IPS DF 6.9 (cell line): ENCODE data around the gene TNIK.

Source experiments
- DNase-seq: peaks from one replicate; pipeline ENCODE4 v3.0.0-alpha.2; 2013; ENCODE audit warnings: low read depth, low spot score
- H3K27ac ChIP-seq: one replicate; pipeline ENCODE4 v1.5.1; 2013; ENCODE audit warnings: low read length, control low read depth
- H3K27me3 ChIP-seq: 2 replicates; pipeline ENCODE4 v1.6.1; 2013; ENCODE audit warnings: mild to moderate bottlenecking, low read length; ENCODE audit not compliant: control insufficient read depth, insufficient read depth
- H3K36me3 ChIP-seq: 2 replicates; pipeline ENCODE4 v1.6.1; 2013; ENCODE audit warnings: low read length; ENCODE audit not compliant: control insufficient read depth, insufficient read depth
- H3K4me1 ChIP-seq: 2 replicates; pipeline ENCODE4 v1.6.1; 2013; ENCODE audit warnings: low read length; ENCODE audit not compliant: control insufficient read depth, insufficient read depth
- H3K4me3 ChIP-seq: 2 replicates; pipeline ENCODE4 v1.5.1; 2013; ENCODE audit warnings: mild to moderate bottlenecking, low read length
- H3K9me3 ChIP-seq: 2 replicates; pipeline ENCODE4 v1.6.1; 2013; ENCODE audit warnings: low read length, inconsistent platforms; ENCODE audit not compliant: control insufficient read depth, insufficient read depth
- WGBS: extraction: QIAGEN DNeasy Blood & Tissue Kit; methylation state at CpG from one replicate; pipeline ENCODE4 v1.1.7; 2013; ENCODE audit warnings: mixed read lengths, missing lambda C conversion rate; ENCODE audit not compliant: insufficient read length, insufficient coverage; 5-methylcytosine and 5-hydroxymethylcytosine counted together

The TNIK gene

DNA sequence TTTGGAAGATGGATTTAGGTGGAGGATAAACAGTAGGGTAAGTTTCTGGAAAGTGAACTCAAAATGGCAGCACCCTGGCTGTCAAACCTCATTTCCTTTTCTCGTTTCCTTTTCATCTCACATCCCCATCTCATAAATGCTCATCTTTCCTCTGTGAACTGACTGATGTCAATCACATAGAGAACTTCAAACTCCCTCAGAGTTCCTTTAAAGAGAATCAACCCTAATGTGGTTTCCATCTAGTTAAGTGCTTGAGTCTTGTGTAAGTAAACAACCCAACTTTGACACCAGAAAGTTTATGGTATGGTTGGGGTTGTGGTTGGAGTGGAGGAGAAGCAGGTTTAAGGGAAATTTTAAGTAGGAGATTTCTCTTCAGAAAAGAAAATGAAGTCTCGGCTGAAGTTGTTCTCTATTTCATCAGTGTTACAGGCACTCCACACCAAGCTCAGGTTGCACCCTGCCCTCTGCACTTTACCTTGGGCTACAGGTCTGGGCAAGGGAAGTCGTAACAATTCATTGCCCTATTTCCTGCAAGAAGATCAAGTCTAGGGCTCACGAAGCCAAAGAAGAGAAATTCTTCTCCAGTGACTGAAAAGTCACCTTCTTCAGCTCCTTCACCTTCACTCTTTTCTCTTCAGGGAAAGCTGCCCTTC is 34.4 kb upstream of the TNIK start:
- no peak for DNase-seq
- no CpG with 5 or more reads among the region's 4 CpGs for WGBS
- H3K4me1 ChIP-seq = peaks cover 1% of the 10 kb centered on the region; the same call in 1 of the 2 replicates

DNA sequence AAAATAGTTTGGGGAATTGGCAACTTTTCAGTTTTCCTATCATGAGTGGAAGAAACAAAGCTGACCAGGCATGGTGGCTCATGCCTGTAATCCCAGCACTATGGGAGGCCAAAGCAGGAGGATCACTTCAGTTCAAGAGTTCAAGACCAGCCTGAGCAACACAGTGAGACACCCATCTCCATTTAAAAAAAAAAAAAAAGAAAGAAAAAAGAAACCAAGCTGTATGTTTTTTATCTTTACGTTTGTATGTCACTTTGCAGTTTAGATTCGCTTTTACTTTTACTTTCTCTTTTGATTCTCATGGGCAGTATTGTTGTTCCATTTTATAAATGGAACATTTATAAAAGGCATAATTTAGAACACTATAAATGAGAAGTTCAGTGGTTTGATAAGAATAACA is 31.2 kb upstream of the TNIK start:
- H3K4me1 ChIP-seq = peaks cover 1% of the 10 kb centered on the region; the same call in 1 of the 2 replicates
- no peak for DNase-seq

More for the DNA sequence above, 34.4 kb upstream of the TNIK start:
- no peaks in the 10 kb centered on the region for H3K27me3 ChIP-seq
- H3K9me3 ChIP-seq = no peaks in the 10 kb centered on the region
- H3K27ac ChIP-seq = no peak overlapping the region
- H3K36me3 ChIP-seq = no peaks in the 10 kb centered on the region
- no peak overlapping the region for H3K4me3 ChIP-seq

DNA sequence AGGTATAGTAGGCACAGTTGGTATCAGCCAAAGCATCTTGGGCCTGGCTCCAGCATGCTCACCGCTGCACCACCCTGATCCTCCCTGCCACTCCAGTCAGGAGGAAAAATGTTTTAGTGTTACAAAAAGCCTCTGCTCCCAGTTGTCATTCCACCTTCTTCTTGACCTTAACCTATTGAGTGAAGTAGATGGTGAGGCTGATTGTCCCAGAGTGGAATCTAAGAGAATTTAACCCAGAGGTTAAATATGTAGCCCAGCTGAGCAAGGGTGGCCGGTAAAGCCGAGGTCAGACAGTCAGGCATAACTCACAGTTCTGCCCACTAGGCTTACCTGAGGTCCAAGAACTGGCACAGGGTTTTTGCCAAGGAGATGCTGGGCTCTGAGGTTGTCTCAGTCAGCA is 30.7 kb upstream of the TNIK start:
- no CpG with 5 or more reads among the region's 3 CpGs for WGBS
- H3K36me3 ChIP-seq = no peaks in the 10 kb centered on the region
- DNase-seq = no peak
- no peaks in the 10 kb centered on the region for H3K27me3 ChIP-seq
- peaks cover 1% of the 10 kb centered on the region; the same call in 1 of the 2 replicates for H3K4me1 ChIP-seq
- H3K9me3 ChIP-seq = no peaks in the 10 kb centered on the region
- H3K27ac ChIP-seq = no peak overlapping the region
- no peak overlapping the region for H3K4me3 ChIP-seq

More for the DNA sequence above, 31.2 kb upstream of the TNIK start:
- Histone ChIP-seq H3K36me3 (no peaks in the 10 kb centered on the region), H3K4me3 (no peak overlapping the region), H3K9me3 (no peaks in the 10 kb centered on the region), H3K27ac (no peak overlapping the region), H3K27me3 (no peaks in the 10 kb centered on the region)
- no CpG with 5 or more reads among the region's 2 CpGs for WGBS

DNA sequence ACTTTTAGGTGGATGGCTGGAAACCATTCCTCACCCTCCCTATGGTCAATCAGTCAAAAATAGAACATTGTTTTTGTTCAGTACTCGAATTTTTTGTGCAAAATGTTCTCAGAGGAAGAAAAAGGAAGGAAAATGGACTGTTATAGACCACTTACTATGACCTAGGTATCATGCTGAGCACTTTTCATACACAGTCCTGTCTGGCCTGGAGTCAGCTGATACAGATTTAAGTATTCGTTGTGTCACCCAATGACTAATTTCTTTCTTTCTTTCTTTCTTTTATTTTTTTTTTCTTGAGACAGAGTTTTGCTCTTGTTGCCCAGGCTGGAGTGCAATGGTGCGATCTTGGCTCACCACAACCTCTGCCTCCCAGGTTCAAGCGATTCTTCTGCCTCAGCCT is 29.1 kb upstream of the TNIK start:
- Histone ChIP-seq H3K36me3 (no peaks in the 10 kb centered on the region), H3K9me3 (no peaks in the 10 kb centered on the region), H3K4me3 (no peak overlapping the region), H3K27ac (no peak overlapping the region), H3K27me3 (no peaks in the 10 kb centered on the region), H3K4me1 (no peaks in the 10 kb centered on the region; the same call in 1 of the 2 replicates)
- DNase-seq = no peak
- no CpG with 5 or more reads among the region's 4 CpGs for WGBS

DNA sequence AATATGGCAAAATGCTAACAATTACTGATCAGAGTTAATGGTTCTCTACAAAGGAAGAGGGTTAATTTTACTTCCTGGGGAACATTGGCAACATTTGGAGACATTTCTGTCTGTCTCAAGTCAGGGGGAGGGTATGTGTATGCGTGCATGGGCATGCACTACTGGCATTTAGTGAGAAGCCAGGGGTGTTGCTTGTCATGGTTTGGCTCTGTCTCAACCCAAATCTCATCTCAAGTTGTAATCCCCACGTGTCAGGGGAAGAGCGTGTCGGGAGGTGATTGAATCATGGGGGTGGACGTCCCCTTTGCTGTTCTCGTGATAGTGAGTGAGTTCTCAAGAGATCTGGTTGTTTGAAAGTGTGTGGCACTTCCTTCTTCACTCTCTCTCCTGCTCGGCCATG is 28.3 kb upstream of the TNIK start:
- Histone ChIP-seq H3K9me3 (no peaks in the 10 kb centered on the region), H3K4me1 (no peaks in the 10 kb centered on the region; the same call in 1 of the 2 replicates), H3K4me3 (no peak overlapping the region), H3K27me3 (no peaks in the 10 kb centered on the region), H3K36me3 (no peaks in the 10 kb centered on the region), H3K27ac (no peak overlapping the region)
- DNase-seq = no peak
- WGBS = no CpG with 5 or more reads among the region's 7 CpGs

DNA sequence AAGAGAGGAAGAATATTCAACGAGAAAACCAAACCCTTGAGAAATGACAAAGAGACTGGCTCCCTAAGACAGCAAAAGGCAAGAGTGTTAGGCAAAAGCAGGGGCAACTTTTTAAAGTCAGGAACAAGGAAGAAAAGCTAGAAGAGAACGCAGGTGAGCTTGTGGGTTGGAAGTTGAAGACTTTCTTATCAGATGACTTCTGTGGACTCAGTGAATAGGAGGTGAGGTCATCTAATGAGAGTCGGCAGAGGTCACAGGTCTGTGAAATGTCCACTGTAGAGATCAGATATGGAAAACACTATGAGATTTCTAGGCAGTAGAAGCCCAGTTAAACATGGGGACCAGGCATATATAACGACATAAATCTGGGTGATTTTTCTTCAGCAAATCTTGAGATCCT is 27.2 kb upstream of the TNIK start:
- DNase-seq = no peak
- H3K4me3 ChIP-seq = no peak overlapping the region
- WGBS = no CpG with 5 or more reads among the region's 4 CpGs
- no peaks in the 10 kb centered on the region for H3K36me3 ChIP-seq
- no peaks in the 10 kb centered on the region for H3K9me3 ChIP-seq
- no peak overlapping the region for H3K27ac ChIP-seq
- H3K4me1 ChIP-seq = no peaks in the 10 kb centered on the region; the same call in 1 of the 2 replicates
- no peaks in the 10 kb centered on the region for H3K27me3 ChIP-seq

DNA sequence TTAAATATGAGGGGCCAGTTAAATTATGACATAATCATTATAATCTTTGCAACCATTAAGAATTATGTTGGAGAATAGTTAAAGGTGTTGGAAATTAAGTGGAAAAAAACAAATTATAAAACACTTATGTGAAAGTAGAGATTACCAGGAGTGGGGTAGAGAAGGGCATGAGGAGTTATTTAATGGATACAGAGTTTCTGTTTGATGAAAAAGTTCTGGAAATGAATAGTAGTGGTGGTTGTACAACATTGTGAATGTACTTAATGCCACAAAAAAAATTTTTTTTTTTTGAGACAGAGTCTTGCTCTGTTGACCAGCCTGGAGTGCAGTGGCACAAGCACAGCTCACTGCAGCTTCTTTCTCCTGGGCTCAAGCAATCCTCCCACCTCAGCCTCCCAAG is 25.1 kb upstream of the TNIK start:
- H3K4me1 ChIP-seq = no peaks in the 10 kb centered on the region; the same call in 1 of the 2 replicates
- H3K9me3 ChIP-seq = no peaks in the 10 kb centered on the region
- no peaks in the 10 kb centered on the region for H3K36me3 ChIP-seq
- H3K27ac ChIP-seq = no peak overlapping the region
- no peaks in the 10 kb centered on the region for H3K27me3 ChIP-seq
- DNase-seq = no peak
- no peak overlapping the region for H3K4me3 ChIP-seq

DNA sequence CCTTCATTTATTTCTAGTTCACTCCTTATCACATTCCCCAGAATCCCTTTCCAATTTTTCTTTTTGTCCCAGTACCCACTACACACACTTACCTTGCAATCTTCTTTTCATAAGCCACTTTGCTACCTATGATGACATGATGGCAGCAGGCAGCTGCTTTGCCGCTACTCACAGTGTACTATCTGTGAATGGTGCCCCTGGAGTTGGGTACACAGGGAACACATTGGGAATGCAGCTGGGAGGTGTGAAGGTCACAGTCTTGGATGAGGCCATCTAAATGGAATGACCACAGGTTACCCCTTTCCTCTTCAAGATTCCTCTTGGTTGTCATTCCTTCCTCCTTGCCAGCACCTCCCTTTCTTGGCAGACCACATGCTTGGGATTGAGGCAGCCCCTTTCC is 20.8 kb upstream of the TNIK start:
- Histone ChIP-seq H3K36me3 (no peaks in the 10 kb centered on the region), H3K4me1 (no peaks in the 10 kb centered on the region), H3K27ac (no peak overlapping the region), H3K4me3 (no peak overlapping the region), H3K27me3 (no peaks in the 10 kb centered on the region), H3K9me3 (no peaks in the 10 kb centered on the region)
- no CpG with 5 or more reads among the region's 1 CpG for WGBS
- DNase-seq = no peak

DNA sequence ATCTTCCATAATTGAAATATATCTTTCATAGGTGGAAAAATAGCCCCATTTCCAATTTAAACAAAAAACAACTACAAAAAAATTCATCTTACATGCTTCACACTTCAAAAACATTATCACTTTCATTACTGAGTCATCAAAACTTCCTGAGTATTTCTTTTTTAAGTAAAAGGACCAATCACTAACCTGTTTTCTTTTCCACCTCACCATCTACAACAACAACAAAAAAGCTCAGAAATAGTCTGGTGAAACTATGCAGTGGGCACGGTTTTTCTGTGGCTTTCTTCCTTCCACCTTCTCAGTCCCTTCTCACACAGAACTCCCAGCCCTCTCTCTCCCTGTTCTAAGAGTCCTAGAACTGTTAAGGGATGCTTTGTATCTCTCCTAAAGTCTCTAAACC is 20.3 kb upstream of the TNIK start:
- WGBS = no CpG with 5 or more reads among the region's 1 CpG
- no peak for DNase-seq
- no peaks in the 10 kb centered on the region for H3K4me1 ChIP-seq
- no peaks in the 10 kb centered on the region for H3K27me3 ChIP-seq
- H3K4me3 ChIP-seq = no peak overlapping the region
- no peak overlapping the region for H3K27ac ChIP-seq
- H3K36me3 ChIP-seq = no peaks in the 10 kb centered on the region
- no peaks in the 10 kb centered on the region for H3K9me3 ChIP-seq

DNA sequence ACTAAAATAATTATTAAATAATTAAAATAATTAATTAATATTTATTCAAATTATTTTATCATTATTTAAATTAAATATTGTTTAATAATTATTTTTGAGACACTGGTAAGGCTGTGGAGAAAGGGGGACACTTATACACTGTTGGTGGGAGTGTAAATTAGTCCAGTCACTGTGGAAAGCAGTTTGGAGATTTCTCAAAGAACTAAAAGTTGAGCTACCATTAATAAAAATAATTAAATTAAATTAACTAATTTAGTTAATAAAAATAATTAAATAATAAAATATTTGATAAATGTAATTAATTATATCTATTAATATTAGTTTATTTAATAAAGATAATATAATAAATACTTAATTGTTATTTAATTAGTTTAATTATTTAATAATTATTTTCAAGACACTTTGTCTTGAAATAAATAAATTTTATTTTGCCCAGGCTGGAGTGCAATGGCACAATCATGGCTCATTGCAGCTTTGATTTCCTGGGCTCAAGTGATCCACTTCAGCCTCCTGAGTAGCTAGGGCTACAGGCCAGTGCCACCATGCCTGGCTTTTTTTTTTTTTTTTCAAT is 16.4 kb upstream of the TNIK start:
- Histone ChIP-seq H3K27ac (no peak overlapping the region), H3K4me1 (no peaks in the 10 kb centered on the region), H3K4me3 (no peak overlapping the region), H3K27me3 (no peaks in the 10 kb centered on the region), H3K36me3 (no peaks in the 10 kb centered on the region), H3K9me3 (no peaks in the 10 kb centered on the region)
- no peak for DNase-seq

DNA sequence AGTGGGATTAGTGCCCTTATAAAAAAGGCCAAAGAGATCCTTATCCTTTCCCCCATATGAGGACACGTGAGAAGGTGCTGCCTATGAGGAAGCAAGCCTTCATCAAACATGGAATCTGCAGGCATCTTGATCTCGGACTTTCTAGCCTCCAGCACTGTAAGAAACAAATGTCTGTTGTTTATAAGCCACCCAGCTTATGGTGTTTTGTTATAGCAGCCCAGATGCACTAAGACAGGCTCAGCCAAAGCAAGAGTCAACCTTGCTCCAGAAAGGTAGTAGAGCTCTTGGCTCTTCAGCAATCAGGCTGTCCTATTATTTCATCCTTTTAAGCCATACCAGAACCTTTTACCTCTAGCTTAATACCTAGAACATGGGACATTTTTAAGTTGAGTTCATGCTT is 12.3 kb upstream of the TNIK start:
- Histone ChIP-seq H3K4me1 (no peaks in the 10 kb centered on the region), H3K4me3 (no peak overlapping the region), H3K9me3 (no peaks in the 10 kb centered on the region), H3K27ac (no peak overlapping the region), H3K27me3 (no peaks in the 10 kb centered on the region), H3K36me3 (no peaks in the 10 kb centered on the region)
- no CpG with 5 or more reads among the region's 2 CpGs for WGBS
- DNase-seq = no peak
